Epithelial cell of esophagus (primary cell): Measurements from ENCODE around the gene TAOK1.
A peak's percentile ranks its signal among the peaks of the same experiment; 100 is the strongest.

Experiments used
- DNase-seq: peaks from one replicate; pipeline ENCODE4 v3.0.0; 2010; ENCODE audit warnings: low read depth
- H3K4me3 ChIP-seq: 2 replicates; pipeline ENCODE4 v1.5.1; 2011; ENCODE audit warnings: mild to moderate bottlenecking, low read length, control low read depth
- CTCF ChIP-seq: IDR thresholded peaks from 2 replicates; pipeline ENCODE4 v1.5.1; 2011; ENCODE audit warnings: low read depth, mild to moderate bottlenecking, low read length, control low read depth, inconsistent platforms; ENCODE audit not compliant: insufficient read depth; ENCODE audit errors: missing control alignments

The TAOK1 gene

GRCh38 chr17:29504711-29505110, 114.5 kb downstream of the TAOK1 start:
- peak; percentile 12 for DNase-seq
- no peak for TF ChIP-seq CTCF
- H3K4me3 ChIP-seq, result no peak overlapping the region

GRCh38 chr17:29505836-29506235, 115.7 kb downstream of the TAOK1 start:
- no peak for TF ChIP-seq CTCF
- DNase-seq, result no peak
- no peak overlapping the region for H3K4me3 ChIP-seq

- H3K4me3 ChIP-seq, result no peak overlapping the region
- no peak for TF ChIP-seq CTCF
- DNase-seq, result no peak
These were observed 120.8 kb downstream of the TAOK1 start for GRCh38 chr17:29510953-29511352.

GRCh38 chr17:29514792-29515191, 124.6 kb downstream of the TAOK1 start:
- no peak for TF ChIP-seq CTCF
- no peak overlapping the region for H3K4me3 ChIP-seq
- no peak for DNase-seq

GRCh38 chr17:29518359-29518758, 128.2 kb downstream of the TAOK1 start:
- TF ChIP-seq CTCF, result no peak
- H3K4me3 ChIP-seq, result no peak overlapping the region

GRCh38 chr17:29524692-29525091, 134.5 kb downstream of the TAOK1 start:
- no peak for TF ChIP-seq CTCF
- no peak overlapping the region for H3K4me3 ChIP-seq
- DNase-seq, result no peak

More at GRCh38 chr17:29518359-29518758, 128.2 kb downstream of the TAOK1 start:
- no peak for DNase-seq

GRCh38 chr17:29526322-29526721, 136.2 kb downstream of the TAOK1 start:
- no peak for TF ChIP-seq CTCF
- DNase-seq, result peak; percentile 17

More at GRCh38 chr17:29526322-29526721, 136.2 kb downstream of the TAOK1 start:
- H3K4me3 ChIP-seq, result no peak overlapping the region
